H1 (cell line): ENCODE data around the gene PGA5. TPM values are rescaled to one million over a fixed set of nuclear protein-coding genes. Genes with fewer than 3 reads are reported as not detected.
A peak's percentile ranks its signal among the peaks of the same experiment; 100 is the strongest.

Experiments used
- CTCF ChIA-PET: fragments of 300-600 bp; sonication (Branson Sonifier 250); formaldehyde crosslinking; loops from one replicate; lab custom pipeline; 2021; ENCODE audit not compliant: partially characterized antibody; lab: Charles Lee
- POLR2A ChIA-PET: fragments of 300-600 bp; sonication (Branson Sonifier 250); formaldehyde crosslinking; loops from one replicate; lab custom pipeline; 2021; ENCODE audit warnings: inconsistent platforms; ENCODE audit not compliant: partially characterized antibody; lab: Charles Lee
- DNase-seq, 2 experiments: peaks; one replicate each; pipeline versions ENCODE4 v3.0.0 to v3.0.0-alpha.2; 2010 to 2022; ENCODE audit warnings: low spot score in 2 of 2, low read depth in 1 of 2, mixed read lengths in 1 of 2
- FAIRE-seq: peaks from 2 replicates; lab custom pipeline; 2011; peaks lifted over from hg19 to GRCh38; lab: Jason Lieb, UNC
- H2AFZ ChIP-seq: 2 replicates; pipeline ENCODE4 v1.8.1; 2012; ENCODE audit warnings: low read length, inconsistent platforms
- H2AK5ac ChIP-seq: 2 replicates; pipeline ENCODE4 v1.6.1; 2013; ENCODE audit warnings: low read depth, low read length
- H2BK120ac ChIP-seq: replicated peaks from 2 replicates; pipeline ENCODE3; 2013; ENCODE audit warnings: low read depth, low read length, inconsistent platforms
- H2BK12ac ChIP-seq: 2 replicates; pipeline ENCODE4 v1.6.1; 2013; ENCODE audit warnings: low read depth, low read length
- H2BK15ac ChIP-seq: 2 replicates; pipeline ENCODE4 v1.6.1; 2013; ENCODE audit warnings: low read length
- H2BK20ac ChIP-seq: 2 replicates; pipeline ENCODE4 v1.6.1; 2013; ENCODE audit warnings: low read length
- H2BK5ac ChIP-seq: 2 replicates; pipeline ENCODE4 v1.6.1; 2013; ENCODE audit warnings: low read depth, low read length
- H3K14ac ChIP-seq: 2 replicates; pipeline ENCODE4 v1.6.1; 2013; ENCODE audit warnings: inconsistent platforms; ENCODE audit not compliant: insufficient read length
- H3K18ac ChIP-seq: 2 replicates; pipeline ENCODE4 v1.6.1; 2013; ENCODE audit warnings: low read length; ENCODE audit errors: extremely low read depth
- H3K23ac ChIP-seq: 2 replicates; pipeline ENCODE4 v1.6.1; 2013; ENCODE audit warnings: inconsistent platforms; ENCODE audit not compliant: insufficient read length
- H3K23me2 ChIP-seq: 2 replicates; pipeline ENCODE4 v1.6.1; 2013; ENCODE audit warnings: low read depth, low read length
- H3K27ac ChIP-seq: 2 replicates; pipeline ENCODE4 v1.6.1; 2011; ENCODE audit warnings: low read depth, low read length, inconsistent platforms
- H3K27me3 ChIP-seq, 4 experiments: replicated peaks in 1 of 4; 1 replicate in 1 of 4; 2 replicates in 3 of 4; pipeline versions ENCODE4 v1.6.1 to v1.8.1; 2011 to 2013; ENCODE audit warnings: low read length in 3 of 4, mild to moderate bottlenecking in 3 of 4, inconsistent platforms in 2 of 4, mixed read lengths in 2 of 4, moderate library complexity in 1 of 4; ENCODE audit not compliant: control insufficient read depth in 3 of 4, insufficient read depth in 3 of 4; ENCODE audit errors: extremely low read depth in 1 of 4
- H3K36me3 ChIP-seq, 4 experiments: 2 replicates each; pipeline versions ENCODE4 v1.6.1 to v1.8.1; 2011 to 2013; ENCODE audit warnings: mild to moderate bottlenecking in 4 of 4, low read length in 3 of 4, moderate library complexity in 2 of 4, control low read depth in 1 of 4, inconsistent platforms in 1 of 4; ENCODE audit not compliant: insufficient read depth in 4 of 4, control insufficient read depth in 2 of 4
- H3K4ac ChIP-seq: replicated peaks from 2 replicates; pipeline ENCODE3; 2013; ENCODE audit warnings: low read length, low read depth, mixed read lengths, inconsistent platforms; ENCODE audit not compliant: insufficient read length
- H3K4me1 ChIP-seq, 4 experiments: replicated peaks in 1 of 4; 1 replicate in 1 of 4; 2 replicates in 3 of 4; pipeline versions ENCODE4 v1.6.1 to v1.8.1; 2011 to 2013; ENCODE audit warnings: low read length in 3 of 4, inconsistent platforms in 2 of 4, mixed read lengths in 1 of 4; ENCODE audit not compliant: insufficient read depth in 4 of 4, control insufficient read depth in 3 of 4
- H3K4me2 ChIP-seq, 2 experiments: 2 replicates each; pipeline versions ENCODE4 v1.6.1 to v1.8.1; 2011 to 2013; ENCODE audit warnings: low read depth in 2 of 2, low read length in 2 of 2, control low read depth in 1 of 2, inconsistent platforms in 1 of 2, mild to moderate bottlenecking in 1 of 2; ENCODE audit not compliant: insufficient read depth in 1 of 2
- H3K4me3 ChIP-seq, 4 experiments: fragments of 200-600, 300-600 bp in 1 of 4; sonication (generic), shearing (Covaris generic), sonication (Bioruptor Twin) in 1 of 4; 2 replicates each; pipeline versions ENCODE4 v1.5.1 to v1.8.1; 2011 to 2016; ENCODE audit warnings: low read length in 4 of 4, low read depth in 3 of 4, control low read depth in 2 of 4, inconsistent platforms in 2 of 4, mild to moderate bottlenecking in 2 of 4, mixed read lengths in 1 of 4, moderate library complexity in 1 of 4; ENCODE audit not compliant: insufficient read depth in 2 of 4; ENCODE audit errors: extremely low read depth in 1 of 4
- H3K56ac ChIP-seq: replicated peaks from 2 replicates; pipeline ENCODE3; 2013; ENCODE audit warnings: low read depth, mild to moderate bottlenecking, mixed read lengths, low read length, inconsistent platforms; ENCODE audit not compliant: insufficient read length
- H3K79me1 ChIP-seq: 2 replicates; pipeline ENCODE4 v1.6.1; 2013; ENCODE audit warnings: low read depth, low read length, control low read depth
- H3K79me2 ChIP-seq, 2 experiments: 2 replicates each; pipeline versions ENCODE4 v1.6.1 to v1.8.1; 2012 to 2013; ENCODE audit warnings: low read length in 2 of 2, mild to moderate bottlenecking in 2 of 2, inconsistent platforms in 1 of 2; ENCODE audit not compliant: insufficient read depth in 2 of 2, control insufficient read depth in 1 of 2
- H3K9ac ChIP-seq, 4 experiments: replicated peaks in 1 of 4; 1 replicate in 1 of 4; 2 replicates in 3 of 4; pipeline versions ENCODE4 v1.6.1 to v1.8.1; 2011 to 2013; ENCODE audit warnings: low read depth in 3 of 4, low read length in 3 of 4, control low read depth in 2 of 4, mild to moderate bottlenecking in 2 of 4, moderate library complexity in 2 of 4, inconsistent platforms in 1 of 4; ENCODE audit errors: extremely low read depth in 1 of 4
- H3K9me3 ChIP-seq, 2 experiments: 2 replicates each; pipeline versions ENCODE4 v1.6.1 to v1.8.1; 2012 to 2013; ENCODE audit warnings: mild to moderate bottlenecking in 2 of 2, moderate library complexity in 2 of 2, control low read depth in 1 of 2, inconsistent platforms in 1 of 2, low read depth in 1 of 2, low read length in 1 of 2, mixed read lengths in 1 of 2; ENCODE audit not compliant: insufficient read depth in 2 of 2
- H4K20me1 ChIP-seq, 2 experiments: replicated peaks in 1 of 2; 2 replicates each; pipeline versions ENCODE3 to v1.8.1; 2011 to 2013; ENCODE audit warnings: inconsistent platforms in 2 of 2, low read length in 2 of 2, mild to moderate bottlenecking in 1 of 2; ENCODE audit not compliant: insufficient read depth in 2 of 2, control insufficient read depth in 1 of 2
- H4K5ac ChIP-seq: 2 replicates; pipeline ENCODE4 v1.6.1; 2013; ENCODE audit warnings: low read length, low read depth, mixed read lengths, inconsistent platforms; ENCODE audit not compliant: insufficient read length
- H4K8ac ChIP-seq: 2 replicates; pipeline ENCODE4 v1.8.0; 2013; ENCODE audit warnings: mild to moderate bottlenecking, moderate library complexity, low read length, inconsistent platforms; ENCODE audit not compliant: insufficient read depth; ENCODE audit errors: extremely low read depth
- H4K91ac ChIP-seq: replicated peaks from 2 replicates; pipeline ENCODE3; 2013; ENCODE audit warnings: low read length, mixed read lengths, inconsistent platforms; ENCODE audit not compliant: insufficient read length
- CBX8 ChIP-seq: fragments of 300-800, 300-1000 bp; sonication (generic); IDR thresholded peaks from 2 replicates; pipeline ENCODE4 v1.7.1; 2016; ENCODE audit warnings: low read depth, low read length, borderline replicate concordance
- CTCF ChIP-seq, 3 experiments: IDR thresholded peaks; 1 replicate in 2 of 3; 2 replicates in 1 of 3; pipeline versions ENCODE4 v1.5.1 to v1.6.1; 2011; ENCODE audit warnings: low read length in 3 of 3, mild to moderate bottlenecking in 3 of 3, inconsistent platforms in 2 of 3, low read depth in 1 of 3, moderate library complexity in 1 of 3; ENCODE audit not compliant: insufficient read depth in 1 of 3; ENCODE audit errors: control extremely low read depth in 1 of 3
- EGR1 ChIP-seq: IDR thresholded peaks from 2 replicates; pipeline ENCODE4 v1.6.1; 2011; ENCODE audit warnings: low read depth, low read length, borderline replicate concordance
- JUND ChIP-seq: IDR thresholded peaks from 2 replicates; pipeline ENCODE4 v1.6.1; 2011; ENCODE audit warnings: mild to moderate bottlenecking, improper control_type of control experiment, low read length
- MAX ChIP-seq: IDR thresholded peaks from 2 replicates; pipeline ENCODE4 v1.6.1; 2012; ENCODE audit warnings: inconsistent platforms
- RAD21 ChIP-seq, 2 experiments: IDR thresholded peaks in 1 of 2; conservative IDR thresholded peaks in 1 of 2; 2 replicates each; pipeline ENCODE4 v1.6.1; 2011; ENCODE audit warnings: low read depth in 2 of 2, low read length in 2 of 2, improper control_type of control experiment in 1 of 2, inconsistent platforms in 1 of 2, mild to moderate bottlenecking in 1 of 2, moderate library complexity in 1 of 2
- ZNF274 ChIP-seq: IDR thresholded peaks from 2 replicates; pipeline ENCODE4 v1.7.0; 2012; ENCODE audit warnings: low read length, borderline replicate concordance; ENCODE audit errors: extremely low read depth
- WGBS, 2 experiments: shearing (Covaris generic) in 1 of 2; methylation state at CpG; one replicate each; pipeline versions ENCODE4 v1.1.6 to v1.1.7; 2013 to 2015; ENCODE audit warnings: low lambda C conversion rate in 2 of 2, mixed read lengths in 2 of 2, inconsistent platforms in 1 of 2, low coverage in 1 of 2, missing lambda C conversion rate in 1 of 2; ENCODE audit not compliant: insufficient replicate concordance in 2 of 2, insufficient coverage in 1 of 2, insufficient read length in 1 of 2; ENCODE audit errors: extremely low coverage in 1 of 2, missing lambda C conversion rate in 1 of 2; 5-methylcytosine and 5-hydroxymethylcytosine counted together
- polyA plus RNA-seq, 7 experiments: library from polyadenylated mRNA; depleted of rRNA in 3 of 7; stranded (reverse) in 5 of 7; unstranded in 2 of 7; fragments of >200 nt in 5 of 7; fragments of 200-250 nt in 2 of 7; gene quantifications; 1 replicate in 5 of 7; 2 replicates in 1 of 7; 4 replicates in 1 of 7; pipeline versions ENCODE4 v1.2.1 to v1.2.3, GENCODE V29; 2011 to 2013; ENCODE audit warnings: missing spikeins in 2 of 7, mixed read lengths in 2 of 7
- total RNA-seq: library from RNA; stranded (reverse); fragmentation: NEBNext Ultra II Directional; extraction: Animal tissue kit (Norgen Biotek cat#: 25700); gene quantifications from 2 replicates; pipeline ENCODE4 v1.2.1, GENCODE V29; 2021

The PGA5 gene
- total and polyA plus RNA-seq, 2 of the 8 experiments (the other 6 are each of a cell fraction or from before 2014, with no cell fraction given) = 0.67 to 2.0 TPM

GRCh38 chr11:61254403-61255025 lies 13.5 kb downstream of the PGA5 start:
- no peaks in the 10 kb centered on the region for H3K36me3 ChIP-seq
- H2AFZ ChIP-seq = no peak overlapping the region
- DNase-seq (peak; percentile 38 to 89), FAIRE-seq (peak; percentile 82)
- no peaks in the 10 kb centered on the region for H3K9me3 ChIP-seq
- no peaks in the 10 kb centered on the region for H4K20me1 ChIP-seq
- H4K91ac ChIP-seq = no peak overlapping the region
- no peak overlapping the region for H3K4me3 ChIP-seq
- WGBS, 2 experiments = 69% methylated on average over 12 of the region's 12 CpGs; no CpG with 5 or more reads in 1 of the 2 experiments
- no peak overlapping the region for H2BK20ac ChIP-seq
- ChIA-PET CTCF (interaction anchor here (0.7 to 2.7 kb wide), 28 partner anchors 10 to 455 kb away, joined by 3 to 32 read pairs (median 4); partner anchors contain the start of genes TMEM216 and VWCE), POLR2A (interaction anchor here (0.9 to 1.4 kb wide), 4 partner anchors 10 to 108 kb away, joined by 3 to 6 read pairs (median 4); partner anchors contain the start of genes CYB561A3 and TMEM138)
- no peak overlapping the region for H3K9ac ChIP-seq
- no peaks in the 10 kb centered on the region for H3K23me2 ChIP-seq
- no peak overlapping the region for H3K4me2 ChIP-seq
- H3K18ac ChIP-seq = no peak overlapping the region
- H3K56ac ChIP-seq = no peak overlapping the region
- no peak overlapping the region for H2BK120ac ChIP-seq
- H2AK5ac ChIP-seq = no peak overlapping the region
- H2BK15ac ChIP-seq = no peak overlapping the region
- no peak overlapping the region for H3K14ac ChIP-seq
- no peaks in the 10 kb centered on the region; a peak in 1 of 7 replicates for H3K27me3 ChIP-seq
- H3K79me1 ChIP-seq = no peaks in the 10 kb centered on the region
- TF ChIP-seq MAX = 0 out of 2 replicates have a peak, but pooled peaks have one; percentile 12
- TF ChIP-seq CTCF (IDR thresholded peaks at IDR 0.05; ENCODE audit: control extremely low read depth in 1 of 3, insufficient read depth in 1 of 3, low read depth in 1 of 3, low read length in 3 of 3) = peak; percentile 89 to 99 (median 99)
- no peak for TF ChIP-seq CBX8
- peak; percentile 66 to 84 for TF ChIP-seq RAD21 (IDR thresholded peaks at IDR 0.05 in 1 of 2, conservative IDR thresholded peaks at IDR 0.05 in 1 of 2; ENCODE audit: low read depth in 2 of 2, low read length in 2 of 2)
- TF ChIP-seq ZNF274 = no peak
- TF ChIP-seq JUND = 0 out of 2 replicates have a peak, but pooled peaks have one; percentile 7
- no peak for TF ChIP-seq EGR1
- H3K4ac ChIP-seq = no peak overlapping the region
- H2BK12ac ChIP-seq = no peak overlapping the region
- no peaks in the 10 kb centered on the region; a peak in 1 of 7 replicates for H3K4me1 ChIP-seq
- no peak overlapping the region for H3K27ac ChIP-seq
- H2BK5ac ChIP-seq = no peak overlapping the region
- no peak overlapping the region for H4K8ac ChIP-seq
- H4K5ac ChIP-seq = no peak overlapping the region
- no peak overlapping the region for H3K23ac ChIP-seq
- no peaks in the 10 kb centered on the region for H3K79me2 ChIP-seq
